Neural crest cell (in vitro differentiated cells): ENCODE measurements around the gene PAQR7. TPM values are rescaled to one million over a fixed set of nuclear protein-coding genes. Genes with fewer than 3 reads are reported as not detected.

Experiments used
- DNase-seq: peaks from one replicate; pipeline ENCODE4 v3.0.0; 2021; ENCODE audit warnings: low read depth, mixed read lengths, low spot score
- H3K27ac Mint-ChIP-seq: one replicate; pipeline ENCODE4 v1.8.0; 2021; ENCODE audit warnings: mild to moderate bottlenecking, mixed read lengths; ENCODE audit not compliant: unreplicated experiment
- H3K27me3 Mint-ChIP-seq: 2 replicates; pipeline ENCODE4 v1.8.0; 2021; ENCODE audit warnings: low read depth, mild to moderate bottlenecking, mixed read lengths
- H3K36me3 Mint-ChIP-seq: 2 replicates; pipeline ENCODE4 v1.8.0; 2021; ENCODE audit warnings: low read depth, mild to moderate bottlenecking, mixed read lengths
- H3K4me1 Mint-ChIP-seq: 2 replicates; pipeline ENCODE4 v1.8.0; 2021; ENCODE audit warnings: mixed read lengths
- H3K4me3 Mint-ChIP-seq: one replicate; pipeline ENCODE4 v1.8.0; 2021; ENCODE audit warnings: mild to moderate bottlenecking, mixed read lengths
- H3K9me3 Mint-ChIP-seq: 2 replicates; pipeline ENCODE4 v1.8.0; 2021; ENCODE audit warnings: mixed read lengths
- total RNA-seq: library from RNA; stranded (reverse); gene quantifications from 2 replicates; pipeline ENCODE4 v1.2.1, GENCODE V29; 2021
- TF ChIP-seq, protein P1 (sequence below): fragments of 200-600 bp; sonication (generic); conservative IDR thresholded peaks from 2 replicates; pipeline ENCODE4 v1.5.0; 2021; ENCODE audit warnings: antibody characterized with exemption, mild to moderate bottlenecking

The PAQR7 gene
- total RNA-seq, 1 donor from 2014 or later: 12.7 TPM

DNA sequence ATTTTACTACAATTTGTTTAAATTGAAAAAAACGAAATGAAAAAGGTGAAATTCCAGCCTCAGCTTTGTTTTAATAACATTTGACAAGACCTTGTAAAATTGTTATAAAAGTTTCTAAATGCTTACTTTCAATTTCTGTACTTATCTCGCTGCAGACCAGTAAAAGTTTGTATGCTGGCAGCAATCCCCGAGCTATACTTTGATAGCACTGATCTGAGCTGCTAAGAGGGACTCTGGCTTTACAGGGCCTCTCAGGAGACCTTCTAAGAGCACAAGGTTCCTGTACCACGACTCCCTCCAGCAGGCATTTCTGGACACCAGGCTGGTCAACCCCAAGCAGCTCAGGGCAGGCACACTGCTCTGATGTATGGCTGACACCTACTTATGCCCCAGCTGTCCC, 17.6 kb upstream of the PAQR7 start:
- no peaks in the 10 kb centered on the region for H3K9me3 Mint-ChIP-seq
- H3K4me3 Mint-ChIP-seq: no peak overlapping the region
- no peak overlapping the region for H3K27ac Mint-ChIP-seq
- TF ChIP-seq, protein P1, sequence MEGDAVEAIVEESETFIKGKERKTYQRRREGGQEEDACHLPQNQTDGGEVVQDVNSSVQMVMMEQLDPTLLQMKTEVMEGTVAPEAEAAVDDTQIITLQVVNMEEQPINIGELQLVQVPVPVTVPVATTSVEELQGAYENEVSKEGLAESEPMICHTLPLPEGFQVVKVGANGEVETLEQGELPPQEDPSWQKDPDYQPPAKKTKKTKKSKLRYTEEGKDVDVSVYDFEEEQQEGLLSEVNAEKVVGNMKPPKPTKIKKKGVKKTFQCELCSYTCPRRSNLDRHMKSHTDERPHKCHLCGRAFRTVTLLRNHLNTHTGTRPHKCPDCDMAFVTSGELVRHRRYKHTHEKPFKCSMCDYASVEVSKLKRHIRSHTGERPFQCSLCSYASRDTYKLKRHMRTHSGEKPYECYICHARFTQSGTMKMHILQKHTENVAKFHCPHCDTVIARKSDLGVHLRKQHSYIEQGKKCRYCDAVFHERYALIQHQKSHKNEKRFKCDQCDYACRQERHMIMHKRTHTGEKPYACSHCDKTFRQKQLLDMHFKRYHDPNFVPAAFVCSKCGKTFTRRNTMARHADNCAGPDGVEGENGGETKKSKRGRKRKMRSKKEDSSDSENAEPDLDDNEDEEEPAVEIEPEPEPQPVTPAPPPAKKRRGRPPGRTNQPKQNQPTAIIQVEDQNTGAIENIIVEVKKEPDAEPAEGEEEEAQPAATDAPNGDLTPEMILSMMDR: no peak
- peaks cover 37% of the 10 kb centered on the region for H3K4me1 Mint-ChIP-seq
- no peaks in the 10 kb centered on the region for H3K27me3 Mint-ChIP-seq
- no peak for DNase-seq
- peaks cover 13% of the 10 kb centered on the region for H3K36me3 Mint-ChIP-seq

DNA sequence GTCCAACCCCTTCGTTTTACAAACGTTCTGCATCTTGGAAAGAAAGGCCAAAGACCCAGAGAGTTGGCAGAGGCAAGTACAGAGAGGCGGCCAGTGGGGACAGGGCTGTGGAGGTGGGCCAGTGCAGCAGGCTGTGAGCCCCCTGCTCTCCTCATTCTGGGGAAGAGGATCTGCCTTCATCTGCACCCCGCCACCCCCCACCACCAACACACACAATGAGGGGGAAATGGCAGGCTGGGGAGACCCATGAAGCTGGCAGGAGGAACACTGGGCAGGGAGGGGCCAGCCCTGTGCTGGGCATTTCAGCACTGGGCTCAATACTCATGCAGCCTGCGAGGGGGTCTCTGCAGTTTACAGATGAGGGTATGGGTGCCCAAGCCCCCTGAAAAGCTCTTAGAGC, 16.1 kb upstream of the PAQR7 start:
- TF ChIP-seq, protein P1: no peak

DNA sequence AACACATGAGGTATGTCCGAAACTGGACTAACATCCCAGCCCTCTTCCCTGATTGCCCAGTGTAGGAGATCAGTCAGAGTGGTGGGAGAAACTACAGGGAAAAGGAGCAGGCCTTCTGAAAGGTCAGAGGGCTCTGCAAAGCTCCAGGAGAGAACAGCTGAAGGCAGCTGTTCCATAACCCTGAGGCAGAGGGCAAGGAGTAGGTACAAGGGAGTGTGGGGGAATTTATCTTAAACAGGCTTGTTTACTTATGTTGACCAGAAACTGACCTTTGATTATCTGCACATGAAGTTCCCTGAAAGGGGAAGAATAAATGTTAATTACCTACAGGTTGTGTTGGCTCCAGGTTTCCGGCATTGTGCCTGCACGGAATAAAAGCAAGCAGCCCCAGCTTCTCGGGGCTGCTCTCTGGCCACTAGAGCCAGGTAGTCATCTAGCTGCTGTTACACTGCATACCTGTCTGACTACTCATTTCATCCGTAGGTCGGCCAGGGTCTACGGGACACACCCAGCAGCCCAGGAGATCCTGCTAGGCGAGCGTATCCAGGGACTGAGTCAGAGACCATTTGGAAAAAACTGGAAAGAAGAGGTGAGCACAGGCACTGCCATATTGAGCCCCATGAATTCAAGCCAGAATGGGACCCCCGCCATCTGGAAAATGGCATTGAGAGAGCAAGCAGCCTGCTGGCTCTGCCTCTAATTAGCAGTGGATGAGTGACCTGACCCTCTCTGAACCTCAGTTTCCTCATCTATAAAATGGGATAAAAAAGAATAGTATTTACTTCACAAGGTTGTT, 14.9 kb upstream of the PAQR7 start:
- H3K9me3 Mint-ChIP-seq: no peaks in the 10 kb centered on the region
- DNase-seq: no peak
- H3K4me3 Mint-ChIP-seq: peak overlapping the region; percentile 21
- peak overlapping the region; percentile 17 for H3K27ac Mint-ChIP-seq
- TF ChIP-seq, protein P1: no peak
- peaks cover 12% of the 10 kb centered on the region for H3K36me3 Mint-ChIP-seq
- peaks cover 22% of the 10 kb centered on the region for H3K4me1 Mint-ChIP-seq
- H3K27me3 Mint-ChIP-seq: no peaks in the 10 kb centered on the region

More for the DNA sequence above, 16.1 kb upstream of the PAQR7 start:
- H3K27me3 Mint-ChIP-seq: no peaks in the 10 kb centered on the region
- no peak for DNase-seq
- H3K27ac Mint-ChIP-seq: no peak overlapping the region
- no peaks in the 10 kb centered on the region for H3K9me3 Mint-ChIP-seq
- H3K4me3 Mint-ChIP-seq: no peak overlapping the region
- peaks cover 30% of the 10 kb centered on the region for H3K4me1 Mint-ChIP-seq
- peaks cover 9% of the 10 kb centered on the region for H3K36me3 Mint-ChIP-seq

DNA sequence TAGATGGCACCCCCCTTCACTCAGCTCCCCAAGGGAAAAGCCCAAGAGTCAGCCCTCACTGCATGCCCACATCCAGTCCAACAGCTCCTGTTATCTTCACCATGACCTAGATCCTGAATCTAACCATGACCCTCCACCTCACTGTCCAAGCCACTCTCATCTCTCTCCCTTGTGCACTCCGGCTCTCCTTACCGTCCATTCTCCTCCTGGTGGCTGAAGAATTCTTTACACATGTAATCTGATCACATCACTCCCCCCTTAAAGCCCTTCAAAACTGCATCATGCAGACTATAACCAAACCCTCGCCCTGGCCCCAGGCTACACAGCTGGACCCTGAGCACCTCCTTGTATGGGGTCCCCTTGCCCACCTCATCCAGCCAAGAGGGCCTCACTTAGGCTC, 14.0 kb upstream of the PAQR7 start:
- Mint-ChIP-seq H3K27ac (no peak overlapping the region), H3K27me3 (no peaks in the 10 kb centered on the region), H3K36me3 (peaks cover 12% of the 10 kb centered on the region), H3K9me3 (no peaks in the 10 kb centered on the region), H3K4me1 (peaks cover 18% of the 10 kb centered on the region), H3K4me3 (peak overlapping the region; percentile 47)
- TF ChIP-seq, protein P1: peak; percentile 38
- no peak for DNase-seq

DNA sequence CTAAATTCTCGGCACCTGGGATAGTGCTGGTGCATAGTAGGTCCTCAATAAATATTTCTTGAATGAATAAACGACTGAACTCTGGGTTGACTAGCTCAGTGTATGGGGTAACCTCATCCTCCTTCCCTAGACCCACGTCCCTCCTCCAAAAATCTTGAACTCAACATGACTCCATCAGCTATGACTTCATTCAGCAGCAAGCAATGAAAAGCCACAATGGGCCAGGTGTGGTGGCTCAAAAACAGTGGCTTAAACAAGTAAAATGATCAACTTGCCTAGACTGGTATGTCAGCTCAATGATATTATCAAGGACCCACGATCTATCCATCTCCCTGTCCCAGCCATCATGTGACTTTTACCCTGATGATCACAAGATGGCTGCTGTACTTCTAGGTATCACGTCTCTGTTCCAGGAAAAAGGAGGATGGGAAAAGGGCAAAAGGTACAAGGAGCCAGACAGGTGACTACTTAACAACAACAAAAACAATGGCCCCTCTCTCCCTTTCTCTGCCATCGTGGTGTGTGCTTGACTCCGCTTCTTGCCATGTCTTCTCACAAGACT, 13.0 kb upstream of the PAQR7 start:
- TF ChIP-seq, protein P1: no peak
- H3K9me3 Mint-ChIP-seq: no peaks in the 10 kb centered on the region
- peak overlapping the region; percentile 22 for H3K27ac Mint-ChIP-seq
- peaks cover 18% of the 10 kb centered on the region for H3K4me1 Mint-ChIP-seq
- H3K27me3 Mint-ChIP-seq: no peaks in the 10 kb centered on the region
- no peak for DNase-seq
- peaks cover 12% of the 10 kb centered on the region for H3K36me3 Mint-ChIP-seq
- H3K4me3 Mint-ChIP-seq: no peak overlapping the region
